Endothelial cell (in vitro differentiated cells): ENCODE measurements around the gene DAZAP1. TPM values are rescaled to one million over a fixed set of nuclear protein-coding genes. Genes with fewer than 3 reads are reported as not detected.
A peak's percentile ranks its signal among the peaks of the same experiment; 100 is the strongest.
"Not testable (repeated sequence)": the region's sequence is repeated elsewhere in the genome, so short reads cannot be mapped to it uniquely, and the experiment has no call there.

ENCODE experiments used
- DNase-seq: peaks from one replicate; pipeline ENCODE4 v3.0.0; 2021; ENCODE audit warnings: low spot score
- H3K27ac Mint-ChIP-seq: one replicate; pipeline ENCODE4 v1.8.0; 2021; ENCODE audit warnings: mixed read lengths, inconsistent platforms; ENCODE audit not compliant: unreplicated experiment
- H3K27me3 Mint-ChIP-seq: one replicate; pipeline ENCODE4 v1.8.0; 2021; ENCODE audit warnings: mild to moderate bottlenecking, moderate library complexity, mixed read lengths, inconsistent platforms; ENCODE audit not compliant: unreplicated experiment
- H3K36me3 Mint-ChIP-seq: one replicate; pipeline ENCODE4 v1.8.0; 2021; ENCODE audit warnings: mild to moderate bottlenecking, low read depth, mixed read lengths, inconsistent platforms; ENCODE audit not compliant: unreplicated experiment
- H3K4me1 Mint-ChIP-seq: one replicate; pipeline ENCODE4 v1.8.0; 2021; ENCODE audit warnings: mild to moderate bottlenecking, mixed read lengths, inconsistent platforms; ENCODE audit not compliant: unreplicated experiment
- H3K4me3 Mint-ChIP-seq: one replicate; pipeline ENCODE4 v1.8.0; 2021; ENCODE audit warnings: mild to moderate bottlenecking, mixed read lengths, inconsistent platforms; ENCODE audit not compliant: unreplicated experiment
- H3K9me3 Mint-ChIP-seq: one replicate; pipeline ENCODE4 v1.8.0; 2021; ENCODE audit warnings: mixed read lengths, inconsistent platforms; ENCODE audit not compliant: unreplicated experiment
- CTCF ChIP-seq: fragments of 200-600 bp; sonication (generic); IDR thresholded peaks from one replicate; pipeline ENCODE4 v1.5.0; 2021; ENCODE audit warnings: antibody characterized with exemption; ENCODE audit not compliant: unreplicated experiment
- total RNA-seq: library from RNA; stranded (reverse); fragmentation: NEBNext Ultra II Directional; extraction: Animal tissue kit (Norgen Biotek cat#: 25700); gene quantifications from one replicate; pipeline ENCODE4 v1.2.1, GENCODE V29; 2021; ENCODE audit not compliant: unreplicated experiment

The DAZAP1 gene
- total RNA-seq, 1 donor from 2014 or later, result 145 TPM

GRCh38 chr19:1417145-1417544, 9.8 kb downstream of the DAZAP1 start:
- peaks cover 20% of the 10 kb centered on the region for H3K36me3 Mint-ChIP-seq

GRCh38 chr19:1417681-1418495, 10.5 kb downstream of the DAZAP1 start:
- H3K36me3 Mint-ChIP-seq, result peaks cover 26% of the 10 kb centered on the region
- no peak for TF ChIP-seq CTCF
- peaks cover 13% of the 10 kb centered on the region for H3K27me3 Mint-ChIP-seq
- H3K27ac Mint-ChIP-seq, result peak overlapping the region; percentile 42
- peak overlapping the region; percentile 82 for H3K4me3 Mint-ChIP-seq
- H3K9me3 Mint-ChIP-seq, result no peaks in the 10 kb centered on the region
- DNase-seq, result no peak
- peaks cover 15% of the 10 kb centered on the region for H3K4me1 Mint-ChIP-seq

More at GRCh38 chr19:1417145-1417544, 9.8 kb downstream of the DAZAP1 start:
- peak overlapping the region; percentile 82 for H3K4me3 Mint-ChIP-seq
- H3K9me3 Mint-ChIP-seq, result no peaks in the 10 kb centered on the region
- peak overlapping the region; percentile 42 for H3K27ac Mint-ChIP-seq
- H3K27me3 Mint-ChIP-seq, result peaks cover 10% of the 10 kb centered on the region
- peaks cover 15% of the 10 kb centered on the region for H3K4me1 Mint-ChIP-seq
- DNase-seq, result no peak
- TF ChIP-seq CTCF, result no peak

- Mint-ChIP-seq H3K9me3 (no peaks in the 10 kb centered on the region), H3K4me1 (peaks cover 15% of the 10 kb centered on the region), H3K27me3 (peaks cover 13% of the 10 kb centered on the region), H3K4me3 (no peak overlapping the region), H3K27ac (no peak overlapping the region), H3K36me3 (peaks cover 31% of the 10 kb centered on the region)
- TF ChIP-seq CTCF, result no peak
- no peak for DNase-seq
Measured at GRCh38 chr19:1418496-1418775, 11.1 kb downstream of the DAZAP1 start.

GRCh38 chr19:1418951-1419738, 11.8 kb downstream of the DAZAP1 start:
- H3K36me3 Mint-ChIP-seq, result peaks cover 33% of the 10 kb centered on the region
- H3K27ac Mint-ChIP-seq, result peak overlapping the region; percentile 82
- H3K9me3 Mint-ChIP-seq, result no peaks in the 10 kb centered on the region
- peak overlapping the region; percentile 79 for H3K4me3 Mint-ChIP-seq
- DNase-seq, result no peak
- H3K27me3 Mint-ChIP-seq, result peaks cover 13% of the 10 kb centered on the region
- H3K4me1 Mint-ChIP-seq, result peaks cover 15% of the 10 kb centered on the region
- no peak for TF ChIP-seq CTCF

GRCh38 chr19:1420085-1420484, 12.7 kb downstream of the DAZAP1 start:
- H3K4me1 Mint-ChIP-seq, result peaks cover 11% of the 10 kb centered on the region
- peaks cover 36% of the 10 kb centered on the region for H3K36me3 Mint-ChIP-seq

More at GRCh38 chr19:1420085-1420484, 12.7 kb downstream of the DAZAP1 start:
- not testable (repeated sequence) for H3K27ac Mint-ChIP-seq, H3K9me3 Mint-ChIP-seq, H3K4me3 Mint-ChIP-seq, DNase-seq
- peaks cover 13% of the 10 kb centered on the region for H3K27me3 Mint-ChIP-seq
